Lung microvascular endothelial cell (primary cell): ENCODE results near the gene DNAJB2. TPM values are rescaled to one million over a fixed set of nuclear protein-coding genes. Genes with fewer than 3 reads are reported as not detected.
A peak's percentile ranks its signal among the peaks of the same experiment; 100 is the strongest.

Experiments used
- DNase-seq, 2 donors: peaks; one replicate each; pipeline versions ENCODE4 v3.0.0 to v3.0.0-alpha.2; 2010; ENCODE audit warnings: low read depth in 2 of 2
- total RNA-seq: library from RNA; depleted of rRNA; stranded (reverse); fragments of >200 nt; gene quantifications from 2 replicates; pipeline ENCODE4 v1.2.1, GENCODE V29; 2014

Gene DNAJB2
- 15.0 and 28.0 TPM in 2 replicates for total RNA-seq

- peak; percentile 98 to 99 for DNase-seq
These were observed at the start of gene DNAJB2 for GRCh38 chr2:219279151-219279915. DNAJB2 (plus strand) TSS chr2:219279366; CDS start chr2:219279834, 468 bp downstream.

GRCh38 chr2:219230059-219230540 is 49.1 kb upstream of the DNAJB2 start:
- DNase-seq: peak; percentile 39 to 54

DNA sequence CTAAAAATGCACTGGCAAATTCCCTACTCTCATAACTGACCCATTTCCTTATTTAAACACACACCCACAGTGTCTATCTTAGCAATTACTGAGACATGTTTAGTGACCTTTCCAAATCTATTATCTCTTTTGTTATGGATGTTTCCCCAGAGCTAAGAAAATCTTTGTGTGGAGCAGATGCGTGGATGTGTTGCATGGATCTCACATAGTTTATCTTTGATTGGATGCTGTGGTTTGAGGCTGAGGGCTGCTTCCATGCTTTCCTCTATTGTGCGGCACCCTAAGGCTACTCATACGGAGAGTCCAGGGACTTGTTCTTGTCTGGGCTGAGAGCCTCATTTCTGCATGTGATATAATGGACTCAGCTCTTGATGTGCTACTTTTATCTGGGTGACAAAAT is 44.8 kb upstream of the DNAJB2 start:
- DNase-seq: no peak

DNA sequence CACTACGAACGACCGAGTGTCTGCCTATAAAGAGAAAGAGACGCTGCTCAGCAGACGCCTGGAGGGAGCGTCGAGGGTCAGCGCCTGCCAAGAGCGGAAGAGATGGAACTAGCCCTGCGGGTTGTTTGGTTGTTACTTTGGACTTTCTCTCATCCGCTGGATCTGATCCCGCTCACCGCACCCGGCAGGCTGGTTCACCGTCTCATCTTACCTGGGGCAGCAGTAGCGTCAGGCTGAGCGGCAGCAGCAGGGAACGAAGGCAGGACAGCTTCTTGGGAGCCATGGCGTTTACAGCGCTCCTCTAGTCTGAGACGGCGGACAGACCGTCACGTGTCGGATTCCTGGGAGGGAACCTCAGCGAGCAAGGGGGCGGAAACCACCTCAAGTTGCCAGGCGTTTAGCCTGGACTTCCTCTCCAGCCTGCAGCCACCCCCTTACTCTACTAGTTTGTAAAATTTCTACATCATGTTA is 35.8 kb upstream of the DNAJB2 start:
- DNase-seq: no peak

GRCh38 chr2:219244789-219245147 is 34.4 kb upstream of the DNAJB2 start:
- no peak for DNase-seq

- DNase-seq: peak; percentile 95 to 97
These were observed 33.8 kb upstream of the DNAJB2 start, which contains the start of the genes GLB1L and STK16 for GRCh38 chr2:219245148-219245898. GLB1L (minus strand) TSS chr2:219245444; CDS start chr2:219243573, 1,871 bp downstream. STK16 (plus strand) TSS chr2:219245479; CDS start chr2:219246000, 521 bp downstream.

DNA sequence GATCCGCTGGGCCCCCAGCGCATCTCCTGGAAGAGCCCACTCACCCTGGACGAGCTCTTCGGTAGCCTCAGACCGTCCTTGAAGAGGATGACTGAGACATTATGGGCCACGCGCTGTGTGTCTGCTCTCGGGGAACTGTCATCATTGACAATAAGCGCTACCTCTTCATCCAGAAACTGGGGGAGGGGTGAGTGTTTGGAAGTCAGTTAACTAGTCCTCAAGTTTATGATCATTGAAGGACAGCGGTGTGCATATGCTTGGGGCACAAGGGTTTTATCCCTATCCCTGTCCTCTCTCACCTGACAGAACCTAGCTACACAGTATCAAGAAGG is 33.3 kb upstream of the DNAJB2 start:
- DNase-seq: peak in 1 of 2 donors; percentile 12

DNA sequence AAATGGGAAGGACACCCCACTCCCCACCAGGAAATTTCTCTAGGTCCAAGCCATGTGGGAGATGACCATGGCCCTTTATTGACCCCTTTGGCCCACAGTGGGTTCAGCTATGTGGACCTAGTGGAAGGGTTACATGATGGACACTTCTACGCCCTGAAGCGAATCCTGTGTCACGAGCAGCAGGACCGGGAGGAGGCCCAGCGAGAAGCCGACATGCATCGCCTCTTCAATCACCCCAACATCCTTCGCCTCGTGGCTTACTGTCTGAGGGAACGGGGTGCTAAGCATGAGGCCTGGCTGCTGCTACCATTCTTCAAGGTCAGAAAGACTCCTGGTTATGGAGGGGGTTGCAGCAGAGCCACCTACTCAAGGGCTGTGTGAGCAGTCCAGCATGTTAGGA is 32.6 kb upstream of the DNAJB2 start:
- no peak for DNase-seq

- no peak for DNase-seq
These were observed 31.2 kb upstream of the DNAJB2 start for GRCh38 chr2:219247678-219248642.

DNA sequence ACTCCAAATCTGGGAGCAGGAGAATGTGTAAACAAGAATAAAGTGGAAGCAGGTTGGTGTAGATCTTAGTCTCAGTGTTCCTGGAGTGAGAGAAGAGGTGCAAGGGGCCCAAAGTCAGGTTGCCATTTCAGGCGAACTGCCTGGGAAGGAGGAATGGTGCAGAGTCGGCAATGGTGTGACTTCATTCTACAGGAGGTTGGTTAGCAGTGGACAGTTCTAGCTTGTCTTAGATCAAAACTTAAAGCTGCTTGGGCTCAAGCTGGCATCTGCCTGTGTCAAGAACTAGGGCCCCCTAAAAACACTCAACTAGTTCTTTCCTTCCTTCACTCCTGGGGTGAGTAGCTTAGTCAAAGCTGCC is 30.3 kb upstream of the DNAJB2 start:
- no peak for DNase-seq

DNA sequence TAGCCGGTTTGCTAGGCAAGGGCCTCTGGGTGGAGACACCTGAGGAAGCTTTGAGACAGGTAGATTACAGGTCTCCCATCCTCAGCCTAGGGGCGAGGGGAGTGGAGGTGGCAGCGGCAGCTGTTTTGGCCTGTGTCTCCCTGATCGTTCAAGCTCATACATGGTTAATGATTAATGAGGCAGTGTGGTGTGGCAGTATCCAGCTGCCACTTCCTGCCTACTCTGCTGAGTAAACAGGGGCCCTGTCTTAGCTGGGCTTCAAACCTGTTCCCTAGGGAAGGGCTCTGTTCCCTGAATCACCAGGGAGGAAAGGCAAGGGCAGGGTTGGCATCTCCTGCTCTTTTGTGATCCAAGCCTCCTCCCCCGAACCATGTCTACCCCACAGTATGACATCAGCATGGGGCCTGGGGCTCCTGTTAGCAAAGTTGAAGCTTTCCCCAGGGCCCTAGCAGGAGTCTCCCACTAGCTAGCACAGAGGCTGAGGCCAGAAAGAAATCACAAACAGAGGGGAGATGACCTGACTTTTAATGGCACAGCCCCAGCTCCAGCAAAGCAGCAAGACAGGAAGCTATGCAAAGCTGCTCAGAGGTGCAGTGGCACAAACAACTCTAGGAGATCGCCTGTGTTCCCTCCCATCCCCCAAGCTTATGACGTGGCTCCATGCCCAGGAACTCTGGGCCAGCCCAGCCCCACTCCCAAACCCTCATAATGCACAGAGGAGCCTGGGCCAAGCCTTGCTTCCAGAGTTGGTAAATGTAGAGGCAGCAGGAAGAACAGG is 29.8 kb upstream of the DNAJB2 start:
- DNase-seq: peak; percentile 70 to 77

DNA sequence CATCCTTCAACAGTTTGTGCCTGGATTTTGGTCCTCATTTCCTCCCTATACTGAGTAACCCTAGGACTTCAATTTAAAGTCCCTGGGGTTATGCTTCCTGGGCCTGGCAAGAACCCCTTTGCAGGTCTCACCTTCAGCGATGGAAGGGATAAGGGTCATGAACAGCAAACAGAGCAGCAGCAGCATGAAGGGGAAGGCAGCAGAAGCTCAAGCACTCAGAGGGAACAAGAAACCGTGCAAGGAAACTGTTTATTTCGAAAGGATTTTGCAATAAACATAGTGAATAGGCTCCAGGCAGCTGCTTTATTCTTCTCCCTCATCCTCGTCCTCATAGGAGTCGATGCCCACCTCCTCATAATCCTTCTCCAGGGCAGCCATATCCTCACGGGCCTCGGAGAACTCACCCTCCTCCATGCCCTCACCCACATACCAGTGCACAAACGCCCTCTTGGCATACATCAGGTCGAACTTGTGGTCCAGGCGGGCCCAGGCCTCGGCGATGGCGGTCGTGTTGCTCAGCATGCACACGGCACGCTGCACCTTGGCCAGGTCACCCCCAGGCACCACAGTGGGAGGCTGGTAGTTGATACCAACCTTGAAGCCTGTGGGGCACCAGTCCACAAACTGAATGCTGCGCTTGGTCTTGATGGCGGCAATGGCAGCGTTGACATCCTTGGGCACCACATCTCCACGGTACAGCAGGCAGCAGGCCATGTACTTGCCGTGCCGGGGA is 29.0 kb upstream of the DNAJB2 start:
- DNase-seq: no peak

GRCh38 chr2:219251656-219252055 is 27.5 kb upstream of the DNAJB2 start:
- no peak for DNase-seq

DNA sequence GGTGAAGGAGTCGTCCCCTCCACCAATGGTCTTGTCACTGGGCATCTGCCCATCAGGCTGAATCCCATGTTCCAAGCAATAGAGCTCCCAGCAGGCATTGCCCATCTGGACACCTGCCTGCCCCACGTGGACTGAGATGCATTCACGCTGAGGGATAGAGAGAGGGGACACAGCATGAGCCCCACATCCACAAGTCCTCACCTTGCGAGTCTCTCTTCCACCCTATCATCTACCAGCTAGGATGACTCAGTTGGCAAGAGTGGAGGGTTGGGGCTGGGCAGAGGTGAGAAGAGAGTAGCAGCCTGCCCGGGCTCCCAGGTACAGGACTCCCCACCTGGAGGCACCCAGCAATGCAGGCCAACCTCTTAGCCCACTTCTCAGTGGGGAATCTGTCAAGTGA is 27.1 kb upstream of the DNAJB2 start:
- no peak for DNase-seq

DNA sequence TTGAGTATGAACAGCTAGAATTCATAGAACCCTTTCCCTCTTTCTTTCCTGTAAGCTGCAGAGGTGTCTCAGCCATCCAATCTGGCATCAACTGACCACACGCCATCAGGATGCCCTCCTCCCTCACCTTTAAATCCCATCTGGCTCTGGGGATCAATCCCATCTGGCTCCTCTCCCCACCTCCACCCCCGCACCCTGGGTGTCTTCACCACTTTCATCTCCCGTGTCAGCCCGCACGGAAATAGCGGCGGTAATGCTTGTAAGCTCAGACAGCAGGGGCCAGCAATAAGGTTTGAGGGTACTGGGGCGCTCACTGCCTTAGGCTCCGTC is 26.6 kb upstream of the DNAJB2 start:
- no peak for DNase-seq

DNA sequence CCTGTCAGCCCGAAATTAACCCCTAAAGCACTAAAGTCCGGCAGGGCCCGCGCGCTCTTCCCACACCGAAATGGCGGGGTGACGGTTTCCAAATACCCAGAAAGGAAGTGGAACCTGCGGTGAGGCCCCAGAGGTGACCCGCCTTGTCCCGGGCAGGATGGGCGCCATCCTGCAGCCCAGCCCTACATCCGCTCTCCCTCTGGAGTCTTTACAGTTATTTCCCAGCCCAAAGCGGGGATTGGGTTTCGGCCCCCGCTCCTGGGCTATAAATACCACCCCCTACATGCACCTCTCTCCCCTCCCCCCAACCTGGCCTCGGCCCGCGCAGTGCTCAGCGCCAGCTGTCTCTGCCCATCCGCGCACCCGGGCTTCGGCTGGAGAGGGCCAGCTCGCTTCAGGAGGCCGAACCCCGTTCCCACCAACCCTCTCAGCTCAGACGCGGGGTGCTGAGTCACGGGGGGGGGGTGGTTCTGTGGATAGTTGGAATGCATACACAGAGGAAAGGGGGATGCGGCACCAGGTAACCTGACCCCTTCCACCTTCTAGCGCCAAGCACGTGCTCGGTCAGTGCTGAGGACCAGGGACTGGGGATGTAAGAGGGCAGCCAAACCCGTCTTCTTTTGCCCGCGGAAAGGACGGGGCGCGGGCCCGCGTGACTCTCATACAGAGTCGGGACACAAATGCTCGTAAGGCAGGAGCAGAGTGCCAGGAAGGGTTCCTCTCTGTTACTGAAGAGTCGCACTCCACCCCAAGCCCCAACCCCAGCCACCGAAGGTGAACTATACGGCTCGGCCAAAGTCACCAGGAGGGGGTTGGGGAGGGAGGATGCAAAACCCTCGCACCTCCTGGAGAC is 26.0 kb upstream of the DNAJB2 start, which contains the start of gene TUBA4B:
Gene TUBA4B (plus strand): TSS at position 344 of the 853 bp plus-strand sequence. CDS start 165 bp downstream, at position 509.
- DNase-seq: peak; percentile 12 to 19

GRCh38 chr2:219253753-219254589 is 25.2 kb upstream of the DNAJB2 start, which contains the start of gene TUBA4A:
TUBA4A (minus strand) TSS chr2:219253918; CDS start chr2:219253858, 60 bp downstream.
- peak; percentile 71 to 79 for DNase-seq
